ENCODE data around the gene GALNT5.
"Not testable (repeated sequence)": the region's sequence is repeated elsewhere in the genome, so short reads cannot be mapped to it uniquely, and the experiment has no call there.

GALNT5 gene

GRCh38 chr2:157257312-157258252, at the start of gene GALNT5:
TSS of gene GALNT5 (plus strand) at chr2:157257705. CDS start at chr2:157258083, 378 bp downstream.
- peak; percentile 55 for DNase-seq (ENCODE audit: low spot score)

- DNase-seq (ENCODE audit: low spot score) = no peak
Measured at GRCh38 chr2:157216286-157216965, 41.1 kb upstream of the GALNT5 start.

- DNase-seq (ENCODE audit: low spot score) = no peak
Measured at GRCh38 chr2:157217409-157217808, 40.1 kb upstream of the GALNT5 start.

GRCh38 chr2:157218911-157219310, 38.6 kb upstream of the GALNT5 start:
- no peak for DNase-seq (ENCODE audit: low spot score)

- no peak for DNase-seq (ENCODE audit: low spot score)
Measured at GRCh38 chr2:157220502-157220901, 37.0 kb upstream of the GALNT5 start.

- DNase-seq (ENCODE audit: low spot score) = no peak
Measured at GRCh38 chr2:157221394-157221988, 36.0 kb upstream of the GALNT5 start.

- no peak for DNase-seq (ENCODE audit: low spot score)
Measured at GRCh38 chr2:157223624-157224205, 33.8 kb upstream of the GALNT5 start.

- DNase-seq (ENCODE audit: low spot score) = not testable (repeated sequence)
Measured at GRCh38 chr2:157224448-157224847, 33.1 kb upstream of the GALNT5 start.

- no peak for DNase-seq (ENCODE audit: low spot score)
Measured at GRCh38 chr2:157227592-157227991, 29.9 kb upstream of the GALNT5 start.

- no peak for DNase-seq (ENCODE audit: low spot score)
Measured at GRCh38 chr2:157228946-157229345, 28.6 kb upstream of the GALNT5 start.

GRCh38 chr2:157229572-157229971, 27.9 kb upstream of the GALNT5 start:
- no peak for DNase-seq (ENCODE audit: low spot score)

- no peak for DNase-seq (ENCODE audit: low spot score)
Measured at GRCh38 chr2:157231476-157231875, 26.0 kb upstream of the GALNT5 start.

GRCh38 chr2:157233506-157233905, 24.0 kb upstream of the GALNT5 start:
- no peak for DNase-seq (ENCODE audit: low spot score)

- no peak for DNase-seq (ENCODE audit: low spot score)
Measured at GRCh38 chr2:157236404-157236803, 21.1 kb upstream of the GALNT5 start.

GRCh38 chr2:157238296-157238695, 19.2 kb upstream of the GALNT5 start:
- no peak for DNase-seq (ENCODE audit: low spot score)

- no peak for DNase-seq (ENCODE audit: low spot score)
Measured at GRCh38 chr2:157244691-157245090, 12.8 kb upstream of the GALNT5 start.

- no peak for DNase-seq (ENCODE audit: low spot score)
Measured at GRCh38 chr2:157245144-157245840, 12.2 kb upstream of the GALNT5 start.

GRCh38 chr2:157245846-157246764, 11.4 kb upstream of the GALNT5 start:
- DNase-seq (ENCODE audit: low spot score) = peak; percentile 86

- peak; percentile 81 for DNase-seq (ENCODE audit: low spot score)
Measured at GRCh38 chr2:157246765-157247407, 10.6 kb upstream of the GALNT5 start.

- no peak for DNase-seq (ENCODE audit: low spot score)
Measured at GRCh38 chr2:157250836-157251235, 6.7 kb upstream of the GALNT5 start.

Data from LoVo (cell line).